Erythroblast (primary cell): Measurements from ENCODE around the gene GLT8D2.
A peak's percentile ranks its signal among the peaks of the same experiment; 100 is the strongest.

Experiments used
- DNase-seq, 2 experiments: peaks; one replicate each; lab custom pipeline; 2025; lab: John Stamatoyannopoulos, UW
- GATA1 ChIP-seq: IDR thresholded peaks from 2 replicates; pipeline ENCODE4 v1.6.1; 2011; ENCODE audit warnings: low read depth, mild to moderate bottlenecking, control low read depth, low read length, moderate library complexity
- POLR2A ChIP-seq: IDR thresholded peaks from 2 replicates; pipeline ENCODE4 v1.6.1; 2011; ENCODE audit warnings: mild to moderate bottlenecking, low read length

GLT8D2 gene

GRCh38 chr12:104063712-104064030 is 13.7 kb upstream of the GLT8D2 start:
- TF ChIP-seq GATA1, result no peak
- DNase-seq, result peak in 1 of 2 experiments; percentile 56

GRCh38 chr12:104060791-104061190 is 10.8 kb upstream of the GLT8D2 start:
- TF ChIP-seq GATA1 (no peak), POLR2A (no peak)
- DNase-seq, result no peak

GRCh38 chr12:104059963-104060362 is 10.0 kb upstream of the GLT8D2 start:
- no peak for DNase-seq

GRCh38 chr12:104058802-104059201 is 8.8 kb upstream of the GLT8D2 start:
- no peak for DNase-seq
- no peak for TF ChIP-seq POLR2A
- TF ChIP-seq GATA1, result no peak

More at GRCh38 chr12:104059963-104060362, 10.0 kb upstream of the GLT8D2 start:
- TF ChIP-seq POLR2A, result no peak
- TF ChIP-seq GATA1, result no peak

- peak; percentile 17 to 33 for DNase-seq
- TF ChIP-seq GATA1 (no peak), POLR2A (no peak)
These were observed 7.8 kb upstream of the GLT8D2 start for GRCh38 chr12:104057771-104058197.

- no peak for DNase-seq
- TF ChIP-seq GATA1 (no peak), POLR2A (no peak)
These were observed 6.5 kb upstream of the GLT8D2 start for GRCh38 chr12:104056419-104056972.

- no peak for TF ChIP-seq GATA1
- TF ChIP-seq POLR2A, result no peak
- no peak for DNase-seq
These were observed 5.8 kb upstream of the GLT8D2 start for GRCh38 chr12:104055686-104056388.

GRCh38 chr12:104054681-104055346 is 4.8 kb upstream of the GLT8D2 start:
- no peak for DNase-seq
- TF ChIP-seq GATA1 (no peak), POLR2A (no peak)

- no peak for TF ChIP-seq GATA1
- no peak for TF ChIP-seq POLR2A
- no peak for DNase-seq
These were observed 449 bp upstream of the GLT8D2 start for GRCh38 chr12:104050436-104050835.

GRCh38 chr12:104049278-104049902 is 597 bp downstream of the GLT8D2 start:
- no peak for DNase-seq

GRCh38 chr12:104048811-104049210 is 1.2 kb downstream of the GLT8D2 start:
- TF ChIP-seq POLR2A, result no peak
- TF ChIP-seq GATA1, result no peak
- no peak for DNase-seq

More at GRCh38 chr12:104049278-104049902, 597 bp downstream of the GLT8D2 start:
- TF ChIP-seq POLR2A, result no peak
- TF ChIP-seq GATA1, result no peak

- TF ChIP-seq POLR2A (no peak), GATA1 (no peak)
- no peak for DNase-seq
These were observed 1.8 kb downstream of the GLT8D2 start for GRCh38 chr12:104048162-104048561.

GRCh38 chr12:104046306-104046705 is 3.7 kb downstream of the GLT8D2 start:
- no peak for TF ChIP-seq POLR2A
- no peak for TF ChIP-seq GATA1
- DNase-seq, result no peak

GRCh38 chr12:104044158-104044557 is 5.8 kb downstream of the GLT8D2 start:
- no peak for DNase-seq
- TF ChIP-seq POLR2A (no peak), GATA1 (no peak)
